ENCODE measurements around the gene APBA2. TPM values are rescaled to one million over a fixed set of nuclear protein-coding genes. Genes with fewer than 3 reads are reported as not detected.
A peak's percentile ranks its signal among the peaks of the same experiment; 100 is the strongest.

The APBA2 gene
- total RNA-seq, 1 donor from 2014 or later: 0.24 TPM

DNA sequence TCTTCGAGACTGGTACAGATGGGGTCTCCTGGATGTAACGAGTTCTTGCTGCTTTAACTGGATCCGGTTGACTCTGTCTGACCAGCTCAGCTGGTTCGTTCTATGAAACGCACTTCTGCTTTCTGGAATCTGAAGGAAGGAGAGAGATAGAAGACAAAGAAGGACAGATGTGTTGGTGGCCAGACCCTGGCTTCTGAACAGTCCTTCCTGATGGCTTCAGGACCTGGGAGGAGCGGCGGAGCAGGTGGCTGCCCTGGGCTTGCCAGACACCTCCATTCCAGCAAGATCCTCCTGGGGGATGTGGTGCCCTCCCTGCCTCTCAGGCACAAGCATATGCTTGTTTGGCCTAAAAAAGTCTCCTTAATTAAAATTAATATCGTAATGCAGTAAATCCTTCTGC lies 99.9 kb downstream of the APBA2 start:
- no peak for ATAC-seq

DNA sequence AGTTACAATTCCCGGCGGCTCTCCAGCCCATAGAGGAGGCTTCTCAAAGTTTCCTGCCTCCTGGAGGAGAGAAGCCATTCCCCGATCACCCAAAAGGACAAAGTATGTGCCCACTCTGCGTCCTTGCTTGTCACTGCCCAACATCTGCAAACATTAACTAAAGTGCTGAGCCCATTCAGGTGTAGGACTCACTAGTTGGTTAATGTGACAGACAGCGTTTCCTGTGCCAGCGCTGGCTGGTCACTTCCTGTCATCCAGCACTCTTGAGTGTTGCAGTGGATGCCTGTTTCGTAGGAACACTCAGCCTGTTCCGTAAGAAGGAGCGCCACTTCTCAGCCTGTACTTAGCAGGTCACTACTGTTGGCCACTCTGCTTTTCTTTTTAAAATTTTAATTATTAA lies 100.3 kb downstream of the APBA2 start:
- no peak for ATAC-seq

DNA sequence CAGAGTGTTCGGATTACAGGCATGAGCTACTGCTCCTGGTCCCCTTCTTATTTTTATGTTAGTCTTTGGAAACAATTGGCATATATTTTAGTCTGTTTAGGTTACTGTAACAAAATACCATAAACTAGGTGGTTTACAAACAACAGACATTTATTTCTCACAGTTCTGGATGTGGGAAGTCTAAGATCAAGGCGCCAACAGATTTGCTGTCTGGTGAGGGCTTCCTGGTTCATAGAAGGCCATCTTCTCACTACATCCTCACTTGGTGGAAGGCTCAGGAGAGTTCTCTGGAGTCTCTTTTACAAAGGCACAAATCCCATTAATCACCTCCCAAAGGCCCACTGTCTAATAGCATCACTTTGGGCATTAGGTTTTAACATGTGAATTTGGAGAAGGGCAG lies 101.0 kb downstream of the APBA2 start:
- ATAC-seq: no peak

DNA sequence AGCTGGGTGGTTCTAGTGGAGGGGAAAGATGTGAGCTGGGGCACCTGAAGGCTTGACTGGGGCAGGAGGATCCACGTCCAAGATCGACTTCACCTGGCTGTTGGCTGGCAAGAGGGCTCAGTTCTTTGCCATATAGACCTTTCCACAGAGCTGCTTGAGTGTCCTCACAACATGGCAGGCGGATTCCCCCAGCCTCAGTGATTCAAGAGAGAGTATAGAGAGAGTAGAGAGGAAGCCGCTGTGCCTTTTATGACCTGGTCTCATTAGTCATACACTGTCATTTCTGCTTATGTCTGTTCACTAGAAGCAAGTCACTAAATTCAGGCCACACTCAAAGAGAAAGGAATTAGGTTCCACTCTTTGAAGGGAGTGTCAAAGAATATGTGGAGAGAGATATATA lies 101.6 kb downstream of the APBA2 start:
- no peak for ATAC-seq

DNA sequence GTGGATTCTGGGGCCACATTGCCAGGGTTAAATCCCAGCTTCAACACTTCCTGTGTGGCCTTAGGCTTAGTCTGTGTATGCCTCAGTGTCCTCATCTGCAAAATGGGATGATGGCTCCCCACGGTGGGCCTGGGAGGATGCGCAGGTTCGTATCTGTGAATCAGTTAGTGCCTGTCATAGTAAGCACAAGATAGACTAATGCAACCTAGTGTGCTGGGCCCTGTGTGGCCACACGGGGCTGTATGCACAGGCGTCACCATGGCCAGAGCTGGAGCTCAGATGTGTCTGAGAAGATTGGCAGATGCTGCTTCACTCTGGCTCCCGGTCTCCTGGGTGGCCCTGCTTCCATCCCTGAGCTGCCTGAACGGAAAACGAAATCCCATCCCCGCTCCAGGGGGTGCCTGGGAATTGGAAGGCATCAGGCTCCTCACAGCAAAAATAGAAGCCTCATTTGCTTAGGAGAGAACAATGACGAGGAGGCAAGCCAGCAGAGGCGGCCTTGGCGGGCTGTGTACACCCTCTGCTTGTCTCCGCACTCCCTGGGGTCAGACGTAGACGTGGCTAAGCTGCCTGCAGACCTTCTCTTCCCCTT lies 103.6 kb downstream of the APBA2 start:
- ATAC-seq: peak; percentile 26

DNA sequence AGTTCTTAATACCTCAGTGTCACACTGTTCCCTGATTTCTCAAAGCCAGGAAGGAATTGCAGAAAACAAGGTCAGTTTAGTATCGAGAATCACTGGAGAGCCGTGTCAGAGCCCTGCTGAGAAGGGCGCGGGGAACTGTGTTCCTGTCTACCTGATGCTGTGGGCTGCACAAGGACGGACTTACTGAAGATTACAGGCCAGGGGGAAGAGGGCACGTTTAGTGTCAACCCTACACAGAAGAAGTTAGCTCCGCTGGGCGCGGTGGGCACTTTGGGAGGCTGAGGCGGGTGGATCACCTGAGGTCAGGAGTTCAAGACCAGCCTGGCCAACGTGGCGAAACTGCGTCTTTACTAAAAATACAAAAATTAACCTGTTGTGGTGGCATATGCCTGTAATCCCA lies 104.1 kb downstream of the APBA2 start:
- ATAC-seq: no peak

DNA sequence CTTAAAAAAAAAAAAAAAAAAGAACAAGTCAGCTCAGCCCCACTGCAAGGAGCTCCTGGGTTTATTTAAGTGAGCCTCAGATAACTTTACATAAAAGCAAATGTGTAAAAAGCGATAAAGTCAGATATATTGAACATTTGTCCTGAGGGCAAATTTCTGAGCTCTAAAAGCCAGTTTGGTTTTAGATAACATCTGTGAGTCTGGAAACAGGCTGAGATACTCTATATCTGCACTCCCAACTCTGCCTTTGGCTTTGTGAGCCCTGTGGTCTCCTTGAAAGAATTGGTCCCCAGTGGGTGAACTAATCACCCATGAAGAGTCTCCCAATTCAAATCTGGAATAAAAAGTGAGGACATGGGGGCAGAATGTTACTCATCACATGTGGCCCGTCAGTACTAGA lies 104.6 kb downstream of the APBA2 start:
- ATAC-seq: no peak

DNA sequence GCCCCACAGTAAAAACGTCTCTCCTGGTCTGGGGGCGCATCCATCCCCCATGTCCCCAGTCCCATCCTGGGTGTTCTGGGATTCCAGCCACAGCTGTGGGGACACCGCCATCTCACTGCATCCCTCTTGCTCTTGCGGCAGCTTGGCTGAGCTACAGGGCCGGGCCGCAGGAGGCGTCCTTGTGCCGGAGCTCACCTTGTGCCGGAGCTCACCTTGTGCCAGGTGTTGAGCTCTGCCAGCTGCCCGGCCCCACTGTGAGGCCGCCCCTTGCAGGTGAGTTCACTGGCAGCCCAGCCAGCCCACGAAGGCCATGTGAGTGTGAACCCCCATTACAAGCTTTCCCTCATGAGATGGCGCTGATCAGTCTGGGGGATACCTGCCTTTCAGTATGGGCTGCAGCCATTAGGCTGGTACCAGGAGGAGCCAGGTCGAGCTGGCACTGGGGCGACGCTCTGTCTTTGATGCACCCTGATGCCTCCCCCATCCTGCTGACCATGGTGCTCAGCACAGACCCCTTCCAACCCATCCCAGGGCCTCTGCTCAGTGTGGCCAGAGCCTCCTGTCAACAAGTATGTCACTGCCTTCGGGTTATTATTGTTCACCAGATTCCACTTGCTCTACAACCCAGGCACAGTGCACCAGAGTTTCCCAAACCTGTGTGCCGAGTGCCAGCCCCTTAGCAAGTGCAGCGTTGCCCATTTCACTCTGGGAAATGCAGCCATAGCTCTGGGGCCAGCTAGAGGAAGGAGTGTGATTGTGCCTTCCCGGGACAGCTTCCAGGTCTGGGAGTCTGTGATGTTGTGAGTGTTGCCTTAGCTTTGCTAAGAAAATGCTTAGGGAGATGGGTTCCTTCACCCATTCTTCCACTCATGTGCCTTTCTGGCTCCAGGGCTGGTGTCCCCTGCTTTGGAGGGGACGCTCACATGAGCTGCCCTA lies 105.7 kb downstream of the APBA2 start:
- no peak for ATAC-seq

DNA sequence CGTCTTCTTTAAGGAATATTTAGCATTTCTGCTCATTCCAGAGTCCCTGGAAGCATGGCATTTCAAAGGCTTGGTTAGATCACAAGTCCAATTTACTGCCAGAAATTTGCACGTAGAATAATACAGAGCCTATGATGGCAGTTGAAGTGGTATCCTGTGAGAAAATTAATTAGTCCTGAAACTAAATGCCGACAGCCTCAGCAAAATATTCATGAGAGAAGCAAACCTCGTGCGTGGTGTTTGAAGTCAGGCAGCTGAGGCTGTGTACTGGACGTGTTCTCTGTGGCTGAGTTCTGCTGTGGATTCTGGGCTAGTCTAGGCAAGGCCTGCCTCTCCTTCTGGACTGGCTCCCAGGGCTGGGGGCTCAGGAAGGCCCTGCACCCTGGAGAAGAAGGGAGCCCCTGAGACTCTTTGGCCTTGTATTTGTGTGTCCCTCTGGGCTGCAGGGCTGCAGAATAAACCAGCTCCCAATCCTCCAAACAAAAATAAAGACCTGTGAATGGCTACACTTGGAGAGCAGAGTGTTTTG lies 106.6 kb downstream of the APBA2 start:
- ATAC-seq: no peak

DNA sequence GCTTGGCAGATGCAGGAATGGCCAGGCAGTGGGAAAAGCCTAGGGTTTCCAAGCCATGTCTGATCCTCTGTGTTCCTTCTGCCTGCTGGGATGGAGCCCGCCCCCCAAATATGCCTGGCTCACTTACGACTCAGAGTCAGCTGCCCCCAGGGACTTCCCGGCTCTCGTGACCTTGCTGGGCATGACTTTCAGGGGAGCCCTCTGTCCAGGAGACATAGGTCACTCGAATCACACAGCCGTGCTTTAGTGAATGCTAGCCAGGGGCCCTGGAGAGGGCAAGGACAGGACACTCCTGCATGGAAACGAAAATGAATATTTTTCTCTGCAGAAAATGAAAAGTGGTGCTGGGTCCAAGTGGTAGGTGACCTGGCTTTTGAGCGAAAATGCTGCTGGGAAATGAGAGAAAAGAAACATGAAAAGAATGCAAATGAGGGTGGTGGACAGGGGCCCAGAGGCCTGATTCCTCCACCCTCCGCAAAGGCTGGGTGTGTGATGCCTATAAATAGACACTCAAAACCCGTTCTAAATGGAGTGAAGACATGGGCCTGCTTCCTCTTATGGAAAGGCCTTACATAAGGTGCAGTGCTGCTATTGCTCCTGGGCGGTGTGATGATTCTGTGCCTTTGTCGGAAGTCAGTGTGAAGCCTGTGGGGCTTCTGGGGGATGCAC lies 107.4 kb downstream of the APBA2 start:
- no peak for ATAC-seq

DNA sequence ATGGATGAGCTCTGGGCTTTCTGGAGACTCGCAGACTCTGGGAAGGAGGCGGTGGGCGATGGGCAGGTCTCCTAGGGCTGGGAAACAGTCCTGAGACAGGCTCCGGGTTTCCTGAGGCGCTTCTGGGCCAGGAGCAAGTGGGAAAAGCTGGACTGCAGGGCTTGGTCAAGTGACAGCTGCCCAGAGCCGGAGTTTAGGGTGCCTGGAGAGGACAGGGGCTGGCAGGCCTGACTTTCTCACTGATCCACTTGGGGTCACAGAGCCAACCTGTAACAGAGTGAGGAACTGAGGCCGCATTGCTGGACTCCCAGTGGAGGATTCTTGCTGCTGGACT lies 107.9 kb downstream of the APBA2 start:
- no peak for ATAC-seq

DNA sequence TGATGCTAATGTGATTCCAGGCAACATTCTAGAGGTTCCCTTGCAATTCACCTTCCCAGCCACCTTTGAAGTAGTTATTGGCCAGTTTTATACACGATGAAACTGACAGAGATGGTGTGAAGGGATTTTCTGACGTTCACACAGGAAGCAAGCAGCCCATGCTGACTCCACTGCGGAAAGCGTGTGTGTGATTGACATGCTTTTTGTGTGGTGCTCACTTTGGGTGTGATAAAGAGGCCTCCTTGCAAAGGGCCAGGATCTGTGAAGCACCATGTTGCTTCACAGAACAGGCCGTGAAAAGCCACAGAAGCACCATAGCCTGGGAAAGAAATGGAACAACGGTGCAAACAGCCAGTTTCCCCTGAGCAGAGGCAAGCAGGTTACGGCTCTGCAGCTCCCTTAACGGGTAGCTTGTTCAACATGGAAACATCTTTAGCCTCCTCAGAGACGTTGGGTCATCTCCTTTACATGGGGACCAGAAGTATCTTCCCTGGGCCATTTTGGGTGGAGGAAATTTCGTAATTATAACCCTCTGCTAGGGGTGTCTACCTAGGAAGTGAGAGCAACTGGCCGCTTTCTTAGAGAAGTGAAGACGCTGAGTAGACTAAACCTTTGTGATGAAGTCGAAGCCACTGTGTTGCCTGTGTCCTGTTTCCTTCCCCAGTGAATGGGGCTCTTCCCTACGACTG lies 108.5 kb downstream of the APBA2 start:
- no peak for ATAC-seq

DNA sequence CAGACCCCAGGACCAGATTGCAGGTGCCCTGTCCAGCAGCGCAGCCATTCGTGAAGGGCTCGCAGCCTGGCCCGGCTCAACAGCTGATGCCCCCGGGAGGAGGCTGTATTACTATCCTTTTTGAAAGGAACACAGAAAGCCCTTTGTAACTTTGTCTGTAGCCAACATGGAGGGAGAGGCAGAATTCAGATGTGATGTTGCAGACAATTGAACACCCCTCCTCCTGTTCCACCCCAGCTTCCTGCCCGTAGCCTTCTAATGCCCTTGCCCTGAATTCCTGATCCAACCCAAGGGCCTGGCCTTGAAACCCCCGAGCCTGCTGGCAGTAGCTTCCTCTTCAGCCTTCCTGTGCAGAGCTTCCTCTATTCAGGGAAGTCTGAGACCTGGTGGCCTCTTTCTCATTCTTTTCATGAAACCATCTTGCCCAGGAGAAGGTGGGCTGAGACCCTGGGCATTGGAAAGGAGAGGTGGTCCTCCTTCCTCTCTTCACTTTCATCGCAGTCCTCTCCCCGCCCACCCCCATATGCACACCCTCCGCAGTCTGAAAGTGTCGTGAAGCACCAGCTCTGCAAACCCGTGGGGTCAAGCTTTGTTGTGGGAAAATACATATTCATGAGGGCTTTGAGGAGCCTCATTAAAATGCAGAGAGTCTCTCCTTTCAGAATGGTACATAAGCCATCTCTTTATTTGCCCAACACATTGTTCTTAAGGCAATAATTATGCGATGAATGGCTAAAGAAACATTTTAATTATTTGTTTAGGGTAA lies 109.2 kb downstream of the APBA2 start:
- no peak for ATAC-seq

DNA sequence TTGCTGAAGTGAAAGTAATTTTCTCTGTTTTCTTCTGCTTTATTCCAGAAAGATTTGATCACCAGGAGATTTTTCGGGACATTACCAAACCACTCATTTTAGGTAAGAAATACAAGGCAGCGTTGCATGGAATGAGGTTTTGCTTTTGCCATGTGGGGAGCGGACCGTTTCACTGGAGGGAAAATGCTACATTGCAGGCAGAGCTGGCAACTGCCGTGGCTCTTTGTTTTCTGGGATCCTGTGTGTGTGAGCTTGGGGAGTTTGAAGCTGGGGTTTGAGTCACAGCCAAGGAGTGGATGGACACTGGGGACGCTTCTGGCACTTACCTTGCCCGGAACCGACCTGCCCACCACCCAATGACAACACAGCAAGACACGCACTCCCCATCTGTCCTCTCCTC lies 109.9 kb downstream of the APBA2 start:
- ATAC-seq: no peak

DNA sequence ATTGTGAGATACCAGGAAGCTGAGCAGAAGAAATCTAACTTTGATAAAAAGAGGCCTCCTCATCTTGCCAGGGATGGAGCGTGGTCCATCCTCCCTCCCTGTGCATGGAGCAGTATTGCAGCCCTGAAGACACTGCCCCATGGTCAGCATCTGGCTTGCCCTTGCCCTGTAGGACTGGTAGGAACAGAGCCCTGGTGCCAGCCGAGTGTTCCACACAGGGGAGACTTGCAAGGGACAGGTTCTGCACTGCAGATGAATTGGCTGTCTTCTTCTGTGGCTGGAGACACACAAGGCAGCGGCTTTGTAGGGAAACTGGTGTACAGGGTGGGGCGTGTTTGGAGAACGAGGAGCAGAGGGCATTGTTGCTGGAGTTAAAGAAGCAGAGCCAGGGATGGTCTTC lies 110.5 kb downstream of the APBA2 start:
- no peak for ATAC-seq

DNA sequence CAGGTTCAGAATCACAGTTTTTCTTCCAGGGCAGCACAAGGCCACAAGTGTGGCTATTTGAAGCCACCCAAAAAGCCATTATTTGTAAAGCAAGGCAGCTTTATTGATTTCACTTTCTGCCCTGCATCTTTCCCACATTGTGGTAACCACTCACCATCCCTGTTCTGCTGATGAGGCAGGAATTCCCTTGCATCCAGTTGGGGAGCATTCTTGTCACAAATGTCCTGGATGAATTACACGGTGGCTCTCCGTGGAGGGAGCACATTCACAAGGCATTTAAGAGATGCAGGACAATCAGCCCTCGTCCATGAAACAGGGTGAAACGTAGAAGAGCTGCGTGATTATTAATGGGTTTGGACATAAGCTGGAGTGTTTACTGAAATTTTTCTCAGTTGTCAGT lies 111.2 kb downstream of the APBA2 start:
- no peak for ATAC-seq

DNA sequence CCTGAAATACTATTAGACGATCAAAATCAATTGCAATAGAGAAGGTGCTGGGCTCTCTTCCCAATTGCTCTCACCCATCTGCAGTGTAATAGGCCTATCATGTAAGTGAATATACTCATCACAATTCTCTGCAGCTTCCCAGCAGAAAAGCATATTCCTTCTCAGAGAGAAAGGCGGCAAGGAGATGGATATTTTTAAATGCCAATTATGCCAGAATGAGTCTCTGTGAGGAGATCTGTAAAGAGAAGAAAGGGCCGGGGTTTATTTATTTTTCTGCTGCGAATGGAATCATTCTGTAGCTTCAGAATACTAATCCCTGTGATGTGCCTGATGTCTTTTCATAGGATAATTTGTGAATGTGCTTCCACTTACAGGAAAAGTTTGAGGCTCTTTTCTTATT lies 112.0 kb downstream of the APBA2 start:
- no peak for ATAC-seq

DNA sequence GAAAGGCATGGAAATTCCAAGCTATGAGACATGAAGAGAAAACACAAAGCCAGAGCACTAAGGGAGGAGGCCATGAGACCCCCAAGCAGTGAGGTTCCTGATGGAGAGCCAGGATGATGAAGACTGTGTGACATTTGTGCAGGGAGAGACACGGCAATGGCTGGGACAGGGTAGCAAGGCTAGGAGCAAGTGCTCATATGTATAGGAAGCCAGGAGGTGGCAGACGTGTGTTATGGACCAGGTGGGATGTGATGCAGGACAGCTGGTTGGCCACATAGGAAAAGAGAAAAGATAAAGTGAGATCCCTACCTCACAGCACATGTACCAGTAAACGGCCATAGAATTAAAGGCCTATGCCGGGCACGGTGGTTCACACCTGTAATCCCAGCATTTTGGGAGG lies 112.7 kb downstream of the APBA2 start:
- ATAC-seq: no peak

DNA sequence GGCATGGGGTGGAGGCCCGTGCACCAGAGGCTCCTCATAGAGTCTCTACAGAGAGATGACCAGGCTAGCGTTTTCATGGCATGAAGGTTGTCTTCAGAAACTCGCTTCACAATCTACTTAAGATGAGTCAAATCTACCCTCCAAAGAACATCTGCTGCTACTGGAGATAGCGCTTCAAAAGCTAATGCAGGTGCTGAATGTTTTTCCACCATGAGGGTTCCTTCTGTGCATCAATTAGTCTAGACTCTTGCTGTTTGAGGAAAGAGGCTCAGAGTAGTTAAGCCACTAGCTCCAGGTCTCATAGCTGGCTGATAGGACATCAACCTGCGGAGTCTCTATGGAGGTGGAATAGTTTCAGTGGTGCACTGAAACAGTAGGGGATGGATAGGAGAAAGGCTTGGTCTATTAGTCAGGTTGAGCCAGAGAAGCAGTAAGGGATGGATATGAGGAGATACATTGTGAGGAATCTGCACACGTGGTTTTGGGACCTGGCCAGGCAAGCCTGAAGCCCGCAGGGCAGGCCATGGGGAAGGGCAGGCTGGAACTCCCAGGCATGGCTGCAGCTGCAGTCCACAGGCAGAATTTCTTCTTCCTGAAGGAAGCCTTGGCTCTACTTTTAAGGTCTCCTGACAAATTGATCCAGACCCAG lies 117.5 kb downstream of the APBA2 start:
- ATAC-seq: no peak

DNA sequence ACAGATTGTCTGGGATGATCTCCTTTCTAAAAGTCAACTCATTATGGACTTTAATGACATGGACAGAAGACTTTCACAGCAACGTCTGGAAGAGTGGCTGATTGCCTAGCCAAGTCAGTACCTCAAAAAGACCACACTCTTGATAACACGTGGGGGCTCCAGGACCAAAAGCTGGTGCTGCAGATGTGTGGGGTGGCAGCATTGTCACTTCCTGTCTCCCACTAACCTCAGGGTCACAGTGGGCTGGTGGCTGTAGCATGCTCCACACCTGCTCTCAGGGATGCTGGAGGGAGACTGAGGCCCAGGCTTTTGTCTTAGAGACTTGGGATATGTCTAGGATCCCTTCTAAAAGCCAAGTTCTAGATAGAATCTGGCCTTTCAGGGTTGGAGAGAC lies 118.1 kb downstream of the APBA2 start:
- no peak for ATAC-seq

DNA sequence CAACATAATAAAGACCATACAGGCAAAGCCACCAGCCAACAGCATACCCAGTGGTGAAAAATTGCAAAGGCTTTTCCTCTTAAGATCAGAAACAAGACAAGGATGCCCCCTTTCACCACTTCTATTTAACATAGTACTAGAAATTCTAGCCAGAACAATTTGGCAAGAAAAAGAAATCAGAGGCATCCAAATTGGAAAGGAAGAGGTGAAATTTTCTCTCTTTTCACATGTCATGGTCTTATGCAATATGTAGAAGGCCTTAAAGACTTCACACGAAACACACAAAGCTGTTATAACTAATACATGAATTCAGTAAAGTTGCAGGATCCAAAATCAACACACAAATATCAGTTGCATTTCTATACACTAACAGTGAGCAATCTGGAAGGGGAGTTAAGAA lies 120.2 kb downstream of the APBA2 start:
- no peak for ATAC-seq

DNA sequence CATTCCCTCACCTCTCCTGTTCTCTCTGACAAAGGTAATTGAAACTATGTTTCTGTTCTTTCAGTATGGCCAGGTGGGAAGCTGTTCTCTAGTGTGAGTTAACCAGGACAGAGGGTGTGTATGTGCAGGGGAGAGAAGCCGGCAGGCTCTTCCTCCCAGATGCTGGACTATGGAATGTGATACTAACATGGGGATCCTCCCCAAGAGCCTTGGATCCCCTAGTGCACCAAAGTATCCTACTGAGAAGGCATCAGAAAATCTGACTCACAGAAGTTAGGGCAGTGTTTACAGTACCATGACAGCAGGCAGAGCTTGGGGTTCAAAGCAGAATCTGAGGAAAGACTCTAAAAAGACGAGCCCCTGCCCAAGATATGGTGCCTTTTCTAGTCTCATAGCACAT lies 123.1 kb downstream of the APBA2 start:
- no peak for ATAC-seq
